ENCODE data around the gene PLEKHB2. TPM values are rescaled to one million over a fixed set of nuclear protein-coding genes. Genes with fewer than 3 reads are reported as not detected.

PLEKHB2 gene
- total and polyA plus RNA-seq, 9 of the 15 experiments (the other 6 are each of a cell fraction or from before 2014, with no cell fraction given), result 41.3 to 71.5 (median 50.2) TPM

GRCh38 chr2:131105156-131105949, at the start of gene PLEKHB2 (continued):
- TF ChIP-seq THRB (CRISPR knock-in tag; conservative IDR thresholded peaks at IDR 0.05) (no peak), FOXK2 (conservative IDR thresholded peaks at IDR 0.05 in 1 of 2, IDR thresholded peaks at IDR 0.05 in 1 of 2; ENCODE audit: low read depth in 2 of 2) (0 out of 4 replicates have a peak, but pooled peaks of 1 of the 2 experiments have one; percentile 40), SRSF1 (IDR thresholded peaks at IDR 0.05; ENCODE audit: low read depth, low read length) (no peak), KDM2B (CRISPR knock-in tag; IDR thresholded peaks at IDR 0.05) (no peak), CREB5 (CRISPR knock-in tag; IDR thresholded peaks at IDR 0.05) (no peak), ZNF589 (CRISPR knock-in tag; IDR thresholded peaks at IDR 0.05; ENCODE audit: low read depth) (no peak), NR1H2 (CRISPR knock-in tag; IDR thresholded peaks at IDR 0.05) (no peak), TCF7L2 (IDR thresholded peaks at IDR 0.05; ENCODE audit: low read depth, low read length) (no peak), MTA2 (IDR thresholded peaks at IDR 0.05; ENCODE audit: low read depth) (no peak), ARID2 (IDR thresholded peaks at IDR 0.05) (no peak), MCM2 (IDR thresholded peaks at IDR 0.05; ENCODE audit: low read depth) (no peak), CTCF (IDR thresholded peaks at IDR 0.05 in 2 of 3, conservative IDR thresholded peaks at IDR 0.05 in 1 of 3; ENCODE audit: insufficient read depth in 2 of 3, low read depth in 1 of 3, low read length in 3 of 3) (peak in 2 of 3 experiments; percentile 25 to 33; a peak in 1 of 6 replicates), PPARD (CRISPR knock-in tag; IDR thresholded peaks at IDR 0.05) (no peak), CREM (IDR thresholded peaks at IDR 0.05; ENCODE audit: low read depth) (peak; percentile 96), RBM15 (IDR thresholded peaks at IDR 0.05; ENCODE audit: insufficient read depth, low read length) (no peak), PRDM10 (IDR thresholded peaks at IDR 0.05; ENCODE audit: partially characterized antibody) (no peak), ETV6 (IDR thresholded peaks at IDR 0.05; ENCODE audit: borderline replicate concordance in 1 of 2, low read depth in 2 of 2, low read length in 1 of 2) (no peak), ETV6 (CRISPR knock-in tag; IDR thresholded peaks at IDR 0.05; ENCODE audit: borderline replicate concordance) (no peak), LCOR (CRISPR knock-in tag; IDR thresholded peaks at IDR 0.05) (no peak)
